Neural cell (in vitro differentiated cells): Measurements from ENCODE around the gene DAG1.

Experiments used
- EZH2 ChIP-seq: fragments of 200-600, 300-800 bp; shearing (Covaris generic), sonication (generic); IDR thresholded peaks from 2 replicates; pipeline ENCODE4 v1.6.1; 2014; ENCODE audit warnings: antibody characterized with exemption, low read length, borderline replicate concordance, mild to moderate bottlenecking; ENCODE audit not compliant: insufficient read depth, poor library complexity, severe bottlenecking
- MXI1 ChIP-seq: fragments of 450-650 bp; conservative IDR thresholded peaks from 2 replicates; pipeline ENCODE4 v1.6.1; 2014; ENCODE audit warnings: antibody characterized with exemption, mild to moderate bottlenecking; ENCODE audit not compliant: poor library complexity, severe bottlenecking
- RAD21 ChIP-seq: fragments of 450-650 bp; conservative IDR thresholded peaks from 2 replicates; pipeline ENCODE4 v1.6.1; 2014; ENCODE audit warnings: antibody characterized with exemption, mild to moderate bottlenecking, moderate library complexity
- REST ChIP-seq: IDR thresholded peaks from 2 replicates; pipeline ENCODE4 v1.6.1; 2012; ENCODE audit warnings: borderline replicate concordance
- TAF1 ChIP-seq: IDR thresholded peaks from 2 replicates; pipeline ENCODE4 v1.6.1; 2012; ENCODE audit warnings: low read depth
- TF ChIP-seq, protein P1 (sequence below): fragments of 450-650 bp; IDR thresholded peaks from 2 replicates; pipeline ENCODE4 v1.5.1; 2014; ENCODE audit warnings: antibody characterized with exemption, mild to moderate bottlenecking, moderate library complexity; ENCODE audit not compliant: poor library complexity, severe bottlenecking

DNA sequence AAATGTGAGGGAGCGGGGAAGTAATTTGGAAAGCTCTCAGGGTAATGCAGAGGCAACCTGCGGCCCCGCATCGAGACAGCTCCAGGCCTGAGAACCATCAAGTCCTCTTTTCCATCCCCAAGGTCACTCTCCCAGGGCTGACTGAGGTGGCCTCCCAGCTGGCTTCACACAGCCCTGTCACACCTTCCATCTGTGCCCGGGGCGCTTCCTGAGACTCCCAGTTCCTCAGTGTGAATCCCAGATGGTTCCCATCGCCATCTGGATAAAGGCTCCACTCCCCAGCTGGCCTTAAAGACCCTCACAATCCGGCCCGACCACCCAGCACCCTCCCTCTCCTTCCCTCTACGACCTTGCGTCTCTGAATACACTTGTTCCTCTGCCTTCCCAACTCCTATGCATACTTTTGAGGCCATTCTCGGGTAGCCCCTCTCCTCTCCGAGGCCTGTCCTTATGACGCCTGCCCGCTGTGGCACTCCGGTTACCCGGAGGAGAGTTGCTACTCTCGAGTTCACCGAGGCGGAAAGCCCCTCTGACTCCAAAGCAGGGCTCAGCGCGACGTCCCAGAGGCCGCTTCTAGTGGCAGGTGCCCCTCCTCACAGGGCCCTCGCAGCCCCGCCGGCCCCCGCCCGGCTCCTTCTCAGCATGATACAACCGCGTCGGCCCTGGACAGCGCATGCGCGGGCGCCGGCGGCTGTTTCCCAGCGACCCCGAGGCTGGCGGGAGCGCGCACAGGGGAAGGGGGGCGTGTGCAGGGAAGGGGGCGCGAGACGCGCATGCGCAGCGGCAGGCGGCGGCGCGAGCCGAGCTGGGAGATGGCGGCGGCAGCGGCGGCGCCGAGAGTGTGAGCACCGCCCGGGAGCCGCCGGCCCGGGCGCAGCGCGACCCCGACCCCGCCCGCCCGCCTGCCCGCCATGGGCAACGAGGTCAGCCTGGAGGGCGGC lies 83.9 kb downstream of the DAG1 start, which contains the start of gene BSN:
- TF ChIP-seq REST (peak; percentile 17), MXI1 (peak; percentile 62), TAF1 (no peak), EZH2 (no peak), RAD21 (peak; percentile 40)
- TF ChIP-seq, protein P1, sequence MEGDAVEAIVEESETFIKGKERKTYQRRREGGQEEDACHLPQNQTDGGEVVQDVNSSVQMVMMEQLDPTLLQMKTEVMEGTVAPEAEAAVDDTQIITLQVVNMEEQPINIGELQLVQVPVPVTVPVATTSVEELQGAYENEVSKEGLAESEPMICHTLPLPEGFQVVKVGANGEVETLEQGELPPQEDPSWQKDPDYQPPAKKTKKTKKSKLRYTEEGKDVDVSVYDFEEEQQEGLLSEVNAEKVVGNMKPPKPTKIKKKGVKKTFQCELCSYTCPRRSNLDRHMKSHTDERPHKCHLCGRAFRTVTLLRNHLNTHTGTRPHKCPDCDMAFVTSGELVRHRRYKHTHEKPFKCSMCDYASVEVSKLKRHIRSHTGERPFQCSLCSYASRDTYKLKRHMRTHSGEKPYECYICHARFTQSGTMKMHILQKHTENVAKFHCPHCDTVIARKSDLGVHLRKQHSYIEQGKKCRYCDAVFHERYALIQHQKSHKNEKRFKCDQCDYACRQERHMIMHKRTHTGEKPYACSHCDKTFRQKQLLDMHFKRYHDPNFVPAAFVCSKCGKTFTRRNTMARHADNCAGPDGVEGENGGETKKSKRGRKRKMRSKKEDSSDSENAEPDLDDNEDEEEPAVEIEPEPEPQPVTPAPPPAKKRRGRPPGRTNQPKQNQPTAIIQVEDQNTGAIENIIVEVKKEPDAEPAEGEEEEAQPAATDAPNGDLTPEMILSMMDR = peak; percentile 17
